ENCODE results near the gene PNPLA7. TPM values are rescaled to one million over a fixed set of nuclear protein-coding genes. Genes with fewer than 3 reads are reported as not detected.
A peak's percentile ranks its signal among the peaks of the same experiment; 100 is the strongest.
"Not testable (repeated sequence)": the region's sequence is repeated elsewhere in the genome, so short reads cannot be mapped to it uniquely, and the experiment has no call there.

Gene PNPLA7
- total RNA-seq, 3 donors from 2014 or later (not counting 1 experiment from before 2014, with no cell fraction given) = 4.3 to 6.4 (median 4.9) TPM

DNA sequence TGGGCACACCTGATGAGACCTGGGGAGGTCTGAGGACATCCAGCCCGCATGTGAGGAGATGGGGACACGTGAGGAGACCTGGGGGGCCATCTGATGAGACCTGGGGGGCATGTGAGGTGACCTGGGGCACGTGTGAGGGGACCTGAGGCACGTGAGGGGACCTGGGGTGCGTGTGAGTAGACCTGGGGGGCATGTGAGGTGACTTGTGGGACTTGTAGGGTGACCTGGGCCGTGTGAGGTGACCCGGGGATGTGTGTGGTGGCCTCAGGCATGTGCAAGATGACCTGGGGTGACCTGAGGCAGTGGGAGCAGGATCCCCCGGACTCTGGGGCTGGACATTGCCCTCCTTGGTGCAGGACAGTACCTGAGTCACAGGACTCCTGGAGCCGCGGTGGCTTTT is 30.6 kb downstream of the PNPLA7 start:
- no peak overlapping the region for H3K27ac Mint-ChIP-seq
- Histone ChIP-seq H3K27me3 (ENCODE audit: control insufficient read depth, insufficient read depth, low read length) (no peaks in the 10 kb centered on the region), H3K36me3 (ENCODE audit: control insufficient read depth, insufficient read depth, low read length) (no peaks in the 10 kb centered on the region), H3K4me3 (ENCODE audit: low read length) (no peak overlapping the region), H3K27ac (ENCODE audit: low read length) (no peak overlapping the region), H3K9me3 (ENCODE audit: control insufficient read depth, insufficient read depth, low read length) (no peaks in the 10 kb centered on the region), H3K4me1 (ENCODE audit: control insufficient read depth, insufficient read depth, low read length) (peaks cover 30% of the 10 kb centered on the region)
- peak overlapping the region; percentile 17 for H3K4me3 Mint-ChIP-seq
- DNase-seq (no peak), ATAC-seq (no peak)
- TF ChIP-seq, protein P1, sequence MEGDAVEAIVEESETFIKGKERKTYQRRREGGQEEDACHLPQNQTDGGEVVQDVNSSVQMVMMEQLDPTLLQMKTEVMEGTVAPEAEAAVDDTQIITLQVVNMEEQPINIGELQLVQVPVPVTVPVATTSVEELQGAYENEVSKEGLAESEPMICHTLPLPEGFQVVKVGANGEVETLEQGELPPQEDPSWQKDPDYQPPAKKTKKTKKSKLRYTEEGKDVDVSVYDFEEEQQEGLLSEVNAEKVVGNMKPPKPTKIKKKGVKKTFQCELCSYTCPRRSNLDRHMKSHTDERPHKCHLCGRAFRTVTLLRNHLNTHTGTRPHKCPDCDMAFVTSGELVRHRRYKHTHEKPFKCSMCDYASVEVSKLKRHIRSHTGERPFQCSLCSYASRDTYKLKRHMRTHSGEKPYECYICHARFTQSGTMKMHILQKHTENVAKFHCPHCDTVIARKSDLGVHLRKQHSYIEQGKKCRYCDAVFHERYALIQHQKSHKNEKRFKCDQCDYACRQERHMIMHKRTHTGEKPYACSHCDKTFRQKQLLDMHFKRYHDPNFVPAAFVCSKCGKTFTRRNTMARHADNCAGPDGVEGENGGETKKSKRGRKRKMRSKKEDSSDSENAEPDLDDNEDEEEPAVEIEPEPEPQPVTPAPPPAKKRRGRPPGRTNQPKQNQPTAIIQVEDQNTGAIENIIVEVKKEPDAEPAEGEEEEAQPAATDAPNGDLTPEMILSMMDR (IDR thresholded peaks at IDR 0.05) = no peak
- H3K36me3 Mint-ChIP-seq = no peaks in the 10 kb centered on the region
- 82% methylated on average over 10 of the region's 10 CpGs for whole genome bisulfite sequencing (ENCODE audit: insufficient coverage)
- no peaks in the 10 kb centered on the region for H3K27me3 Mint-ChIP-seq (ENCODE audit: low read depth in 2 of 2)
- intact Hi-C loops (cut with micrococcal nuclease) = no loop called here
- H3K9me3 Mint-ChIP-seq = no peaks in the 10 kb centered on the region
- peaks cover 9 to 12% of the 10 kb centered on the region in 2 donors for H3K4me1 Mint-ChIP-seq

DNA sequence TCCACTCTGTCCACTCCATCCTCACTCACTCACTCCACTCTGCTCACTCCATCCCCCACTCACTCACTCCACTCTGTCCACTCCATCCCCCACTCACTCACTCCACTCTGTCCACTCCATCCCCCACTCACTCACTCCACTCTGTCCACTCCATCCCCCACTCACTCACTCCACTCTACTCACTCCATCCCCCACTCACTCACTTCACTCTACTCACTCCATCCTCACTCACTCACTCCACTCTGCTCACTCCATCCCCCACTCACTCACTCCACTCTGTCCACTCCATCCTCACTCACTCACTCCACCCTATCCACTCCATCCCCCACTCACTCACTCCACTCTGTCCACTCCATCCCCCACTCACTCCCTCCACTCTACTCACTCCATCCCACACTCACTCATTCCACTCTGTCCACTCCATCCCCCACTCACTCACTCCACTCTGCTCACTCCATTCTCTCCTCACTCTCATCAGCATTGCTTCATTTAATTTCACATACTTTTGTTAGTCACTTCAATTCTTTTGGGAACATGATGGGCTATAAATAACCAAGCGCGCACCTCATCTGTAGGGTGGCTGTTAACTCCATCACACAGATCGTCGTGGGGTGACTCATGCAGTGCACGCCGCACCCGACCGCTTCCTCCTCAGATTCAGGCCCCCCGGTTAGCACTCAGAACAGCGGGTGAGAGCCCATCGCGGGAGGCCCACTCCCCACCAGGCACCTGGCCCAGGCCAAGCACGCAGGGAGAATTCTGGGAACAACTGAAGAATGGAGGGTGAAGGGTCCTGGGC is 31.3 kb downstream of the PNPLA7 start:
- DNase-seq; H3K27ac Mint-ChIP-seq; H3K4me3 Mint-ChIP-seq; H3K27me3 ChIP-seq (ENCODE audit: control insufficient read depth, insufficient read depth, low read length); H3K36me3 Mint-ChIP-seq; H3K36me3 ChIP-seq (ENCODE audit: control insufficient read depth, insufficient read depth, low read length); H3K27ac ChIP-seq (ENCODE audit: low read length); H3K4me3 ChIP-seq (ENCODE audit: low read length); H3K9me3 ChIP-seq (ENCODE audit: control insufficient read depth, insufficient read depth, low read length); H3K9me3 Mint-ChIP-seq; H3K27me3 Mint-ChIP-seq (ENCODE audit: low read depth in 2 of 2); intact Hi-C loops (cut with micrococcal nuclease): not testable (repeated sequence)
- WGBS (ENCODE audit: insufficient coverage) = 85% methylated on average over 13 of the region's 13 CpGs
- peaks cover 9 to 12% of the 10 kb centered on the region in 2 donors for H3K4me1 Mint-ChIP-seq
- ATAC-seq = peak in 1 of 3 donors; percentile 58
- H3K4me1 ChIP-seq (ENCODE audit: control insufficient read depth, insufficient read depth, low read length) = peaks cover 30% of the 10 kb centered on the region

DNA sequence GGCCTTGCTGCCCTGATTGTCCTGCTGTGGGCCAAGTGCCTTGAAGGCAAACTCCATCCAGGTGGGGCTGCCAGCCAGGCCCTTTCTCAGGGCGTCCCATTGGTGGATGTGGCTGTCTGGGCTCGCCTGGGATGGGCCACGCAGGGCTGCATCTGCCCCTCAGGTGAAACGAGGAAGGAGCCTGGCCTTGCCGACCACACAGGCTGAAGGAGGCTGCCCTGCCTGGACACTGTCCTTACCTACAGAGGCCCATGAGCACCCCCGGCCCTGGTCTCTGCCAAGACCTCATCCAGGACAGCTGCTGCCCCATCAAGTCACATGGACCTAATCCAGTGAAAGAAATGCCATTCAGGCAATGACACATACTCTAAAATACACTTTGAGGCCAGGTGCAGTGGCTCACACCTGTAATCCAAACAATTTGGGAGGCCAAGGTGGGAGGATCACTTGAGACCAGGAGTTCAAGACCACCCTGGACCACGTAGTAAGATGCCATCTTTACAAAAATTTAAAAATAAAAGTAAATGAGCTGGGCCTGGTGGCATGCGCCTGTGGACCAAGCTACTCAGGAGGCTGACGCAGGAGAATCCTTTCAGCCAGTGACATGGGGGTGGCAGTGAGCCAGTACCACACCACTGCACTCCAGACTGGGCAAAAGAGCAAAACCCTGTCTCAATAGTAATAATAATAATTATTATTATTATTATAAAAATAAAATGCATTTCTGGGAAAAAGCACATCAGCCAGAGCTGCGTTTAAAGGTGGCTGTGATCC is 33.9 kb downstream of the PNPLA7 start:
- no peaks in the 10 kb centered on the region for H3K9me3 Mint-ChIP-seq

DNA sequence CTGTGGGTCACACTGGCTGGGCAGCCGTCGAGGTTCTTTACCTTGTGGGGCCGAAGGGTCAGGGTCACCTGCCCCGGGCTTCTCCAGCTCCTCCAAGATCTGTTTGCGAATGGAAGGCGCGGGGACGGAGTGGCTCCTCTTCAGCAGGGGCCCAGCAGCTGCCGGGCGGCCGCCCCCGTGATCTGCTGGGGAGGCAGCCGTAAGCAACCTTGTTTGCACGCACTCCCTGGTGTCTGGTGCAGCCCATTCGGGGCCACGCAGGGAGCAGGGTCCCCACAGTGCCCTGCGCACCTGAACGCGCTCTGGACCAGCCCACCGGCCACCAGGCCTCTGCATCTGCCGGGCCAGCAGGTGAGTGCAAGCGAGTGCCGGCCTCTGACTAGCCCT is 34.9 kb downstream of the PNPLA7 start:
- WGBS (ENCODE audit: insufficient coverage) = 96% methylated on average over 21 of the region's 23 CpGs
- Histone ChIP-seq H3K9me3 (ENCODE audit: control insufficient read depth, insufficient read depth, low read length) (no peaks in the 10 kb centered on the region), H3K27me3 (ENCODE audit: control insufficient read depth, insufficient read depth, low read length) (no peaks in the 10 kb centered on the region), H3K36me3 (ENCODE audit: control insufficient read depth, insufficient read depth, low read length) (no peaks in the 10 kb centered on the region), H3K4me1 (ENCODE audit: control insufficient read depth, insufficient read depth, low read length) (peaks cover 14% of the 10 kb centered on the region), H3K4me3 (ENCODE audit: low read length) (no peak overlapping the region), H3K27ac (ENCODE audit: low read length) (no peak overlapping the region)
- TF ChIP-seq, protein P1 (IDR thresholded peaks at IDR 0.05) = no peak
- intact Hi-C loops (cut with micrococcal nuclease) = no loop called here
- ATAC-seq = no peak
- H3K9me3 Mint-ChIP-seq = no peaks in the 10 kb centered on the region
- DNase-seq = no peak
- H3K36me3 Mint-ChIP-seq = no peaks in the 10 kb centered on the region
- no peak overlapping the region for H3K4me3 Mint-ChIP-seq
- no peaks in the 10 kb centered on the region for H3K27me3 Mint-ChIP-seq (ENCODE audit: low read depth in 2 of 2)
- peaks cover 6 to 7% of the 10 kb centered on the region in 2 donors for H3K4me1 Mint-ChIP-seq
- no peak overlapping the region for H3K27ac Mint-ChIP-seq

More for the DNA sequence above, 33.9 kb downstream of the PNPLA7 start:
- peaks cover 24% of the 10 kb centered on the region for H3K4me1 ChIP-seq (ENCODE audit: control insufficient read depth, insufficient read depth, low read length)
- 88% methylated on average over 10 of the region's 10 CpGs for WGBS (ENCODE audit: insufficient coverage)
- H3K27me3 Mint-ChIP-seq (ENCODE audit: low read depth in 2 of 2) = no peaks in the 10 kb centered on the region
- no peaks in the 10 kb centered on the region for H3K9me3 ChIP-seq (ENCODE audit: control insufficient read depth, insufficient read depth, low read length)
- no peak overlapping the region for H3K4me3 ChIP-seq (ENCODE audit: low read length)
- H3K36me3 Mint-ChIP-seq = no peaks in the 10 kb centered on the region
- no peak overlapping the region for H3K4me3 Mint-ChIP-seq
- TF ChIP-seq, protein P1 (IDR thresholded peaks at IDR 0.05) = no peak
- no peak for DNase-seq
- H3K36me3 ChIP-seq (ENCODE audit: control insufficient read depth, insufficient read depth, low read length) = no peaks in the 10 kb centered on the region
- ATAC-seq = no peak
- H3K27ac ChIP-seq (ENCODE audit: low read length) = no peak overlapping the region
- no peaks in the 10 kb centered on the region for H3K27me3 ChIP-seq (ENCODE audit: control insufficient read depth, insufficient read depth, low read length)
- peaks cover 10 to 14% of the 10 kb centered on the region in 2 donors for H3K4me1 Mint-ChIP-seq
- H3K27ac Mint-ChIP-seq = no peak overlapping the region
- intact Hi-C loops (cut with micrococcal nuclease) = no loop called here
